ENCODE measurements around the gene ZSCAN30. TPM values are rescaled to one million over a fixed set of nuclear protein-coding genes. Genes with fewer than 3 reads are reported as not detected.

ZSCAN30 gene
- total and polyA plus RNA-seq, 3 experiments from 2014 or later, result 3.0 to 10.8 (median 8.9) TPM

DNA sequence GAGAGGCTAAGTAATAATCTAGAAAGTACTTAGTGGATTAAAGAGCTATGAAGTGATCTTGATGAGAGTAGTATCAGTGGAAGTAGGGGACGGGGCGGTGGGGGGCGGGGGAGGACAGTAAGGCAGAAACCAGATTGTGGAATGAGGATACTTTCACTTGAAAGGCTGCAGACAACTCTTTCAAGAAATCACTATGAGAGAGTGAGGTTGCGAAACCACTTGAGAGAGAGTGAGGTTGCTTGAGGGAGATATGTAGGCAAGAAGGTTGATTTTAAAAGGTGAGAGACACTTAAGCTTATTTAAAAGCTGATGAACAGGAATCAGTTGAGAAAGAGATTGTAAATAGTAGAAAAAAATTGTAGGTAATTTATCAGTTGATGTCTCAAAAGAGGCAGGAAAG, 45.4 kb downstream of the ZSCAN30 start:
- peaks cover 20 to 43% (median 41%) of the 10 kb centered on the region in 3 donors for H3K4me1 Mint-ChIP-seq
- H3K27ac ChIP-seq (ENCODE audit: low read depth, low read length), result no peak overlapping the region
- CTCF ChIA-PET, result interaction anchor here (1.0 to 1.6 kb wide), 2 partner anchors 12 to 101 kb away, joined by 3 read pairs; no protein-coding TSS in a partner anchor
- peaks cover 0 to 2% of the 10 kb centered on the region in 2 donors for H3K27me3 Mint-ChIP-seq
- H3K4me3 ChIP-seq (ENCODE audit: low read length), result no peak overlapping the region
- peaks cover 50% of the 10 kb centered on the region for H3K36me3 ChIP-seq (ENCODE audit: insufficient read depth, low read length)
- DNase-seq, result no peak
- H3K36me3 Mint-ChIP-seq, result peaks cover 45 to 76% (median 53%) of the 10 kb centered on the region in 3 donors
- H3K27me3 ChIP-seq (ENCODE audit: insufficient read depth, low read length, poor library complexity, severe bottlenecking), result no peaks in the 10 kb centered on the region
- peaks cover 0 to 4% (median 0%) of the 10 kb centered on the region in 5 donors for H3K9me3 Mint-ChIP-seq
- POLR2A ChIA-PET, result no interaction called here
- no peaks in the 10 kb centered on the region for H3K9me3 ChIP-seq (ENCODE audit: low read length)
- peaks cover 18% of the 10 kb centered on the region for H3K4me1 ChIP-seq (ENCODE audit: insufficient read depth, low read length)
- peak overlapping the region in 1 of 7 donors; percentile 21 for H3K4me3 Mint-ChIP-seq
- peak overlapping the region in 1 of 8 donors; percentile 7 for H3K27ac Mint-ChIP-seq

DNA sequence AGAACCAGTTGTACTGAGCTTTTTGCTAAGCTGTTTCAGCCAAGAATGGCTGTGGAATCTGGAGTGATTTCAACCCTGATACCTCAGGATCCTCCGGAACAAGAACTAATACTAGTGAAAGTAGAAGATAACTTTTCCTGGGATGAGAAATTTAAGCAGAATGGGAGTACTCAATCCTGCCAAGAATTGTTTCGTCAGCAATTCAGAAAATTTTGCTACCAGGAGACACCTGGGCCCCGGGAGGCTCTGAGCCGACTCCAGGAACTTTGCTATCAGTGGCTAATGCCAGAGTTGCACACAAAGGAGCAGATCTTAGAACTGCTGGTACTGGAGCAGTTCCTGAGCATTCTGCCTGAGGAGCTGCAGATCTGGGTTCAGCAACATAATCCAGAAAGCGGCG, 47.6 kb downstream of the ZSCAN30 start:
- Histone ChIP-seq H3K27me3 (ENCODE audit: insufficient read depth, low read length, poor library complexity, severe bottlenecking) (no peaks in the 10 kb centered on the region), H3K4me1 (ENCODE audit: insufficient read depth, low read length) (peaks cover 18% of the 10 kb centered on the region), H3K27ac (ENCODE audit: low read depth, low read length) (no peak overlapping the region), H3K9me3 (ENCODE audit: low read length) (no peaks in the 10 kb centered on the region), H3K36me3 (ENCODE audit: insufficient read depth, low read length) (peaks cover 47% of the 10 kb centered on the region), H3K4me3 (ENCODE audit: low read length) (no peak overlapping the region)
- Mint-ChIP-seq H3K27ac (peak overlapping the region in 6 of 8 donors; percentile 17 to 100 (median 84)), H3K27me3 (peaks cover 0 to 2% of the 10 kb centered on the region in 2 donors), H3K4me1 (peaks cover 20 to 43% (median 41%) of the 10 kb centered on the region in 3 donors), H3K36me3 (peaks cover 39 to 59% (median 40%) of the 10 kb centered on the region in 3 donors), H3K9me3 (peaks cover 0 to 4% (median 0%) of the 10 kb centered on the region in 5 donors), H3K4me3 (peak overlapping the region in 3 of 7 donors; percentile 97 to 100 (median 97))
- CTCF ChIA-PET, result interaction anchor here (0.7 kb wide), 1 partner anchor 12 kb away, joined by 3 read pairs; no protein-coding TSS in a partner anchor
- no peak for DNase-seq
- POLR2A ChIA-PET, result no interaction called here

DNA sequence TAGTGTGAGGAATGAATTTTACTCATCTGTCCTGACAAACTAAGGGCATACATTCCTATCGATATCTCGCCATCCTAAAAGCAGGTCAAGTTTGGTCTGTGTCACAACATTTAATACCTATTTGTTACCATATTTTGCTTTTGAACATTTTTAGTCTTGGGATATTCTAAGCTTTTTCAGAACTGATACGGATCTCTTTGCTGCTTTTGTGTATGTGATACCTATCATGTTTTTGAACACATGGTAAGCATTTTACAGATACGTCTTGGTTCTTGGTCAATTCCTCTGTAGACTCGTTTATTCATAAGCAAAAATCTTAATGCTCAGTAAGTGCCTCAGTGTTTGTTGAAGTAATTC, 48.6 kb downstream of the ZSCAN30 start:
- no peaks in the 10 kb centered on the region for H3K9me3 ChIP-seq (ENCODE audit: low read length)
- DNase-seq, result peak in 1 of 5 donors; percentile 13
- Mint-ChIP-seq H3K36me3 (peaks cover 31 to 49% (median 31%) of the 10 kb centered on the region in 3 donors), H3K27me3 (peaks cover 0 to 2% of the 10 kb centered on the region in 2 donors), H3K4me3 (peak overlapping the region; percentile 96 to 100 (median 97)), H3K4me1 (peaks cover 18 to 36% (median 35%) of the 10 kb centered on the region in 3 donors), H3K27ac (peak overlapping the region; percentile 97 to 100 (median 98)), H3K9me3 (peaks cover 0 to 4% (median 0%) of the 10 kb centered on the region in 5 donors)
- peak overlapping the region; percentile 91 for H3K4me3 ChIP-seq (ENCODE audit: low read length)
- ChIA-PET POLR2A (interaction anchor here (0.6 to 1.9 kb wide), 6 partner anchors 26 to 211 kb away, joined by 3 to 14 read pairs (median 4); partner anchors contain the start of genes MAPRE2, ZNF24 and ZSCAN30), CTCF (interaction anchor here (1.1 to 1.9 kb wide), 3 partner anchors 11 to 145 kb away, joined by 3 to 5 read pairs (median 4); no protein-coding TSS in a partner anchor)
- peak overlapping the region; percentile 97 for H3K27ac ChIP-seq (ENCODE audit: low read depth, low read length)
- no peaks in the 10 kb centered on the region for H3K27me3 ChIP-seq (ENCODE audit: insufficient read depth, low read length, poor library complexity, severe bottlenecking)
- H3K4me1 ChIP-seq (ENCODE audit: insufficient read depth, low read length), result peaks cover 18% of the 10 kb centered on the region
- peaks cover 37% of the 10 kb centered on the region for H3K36me3 ChIP-seq (ENCODE audit: insufficient read depth, low read length)

DNA sequence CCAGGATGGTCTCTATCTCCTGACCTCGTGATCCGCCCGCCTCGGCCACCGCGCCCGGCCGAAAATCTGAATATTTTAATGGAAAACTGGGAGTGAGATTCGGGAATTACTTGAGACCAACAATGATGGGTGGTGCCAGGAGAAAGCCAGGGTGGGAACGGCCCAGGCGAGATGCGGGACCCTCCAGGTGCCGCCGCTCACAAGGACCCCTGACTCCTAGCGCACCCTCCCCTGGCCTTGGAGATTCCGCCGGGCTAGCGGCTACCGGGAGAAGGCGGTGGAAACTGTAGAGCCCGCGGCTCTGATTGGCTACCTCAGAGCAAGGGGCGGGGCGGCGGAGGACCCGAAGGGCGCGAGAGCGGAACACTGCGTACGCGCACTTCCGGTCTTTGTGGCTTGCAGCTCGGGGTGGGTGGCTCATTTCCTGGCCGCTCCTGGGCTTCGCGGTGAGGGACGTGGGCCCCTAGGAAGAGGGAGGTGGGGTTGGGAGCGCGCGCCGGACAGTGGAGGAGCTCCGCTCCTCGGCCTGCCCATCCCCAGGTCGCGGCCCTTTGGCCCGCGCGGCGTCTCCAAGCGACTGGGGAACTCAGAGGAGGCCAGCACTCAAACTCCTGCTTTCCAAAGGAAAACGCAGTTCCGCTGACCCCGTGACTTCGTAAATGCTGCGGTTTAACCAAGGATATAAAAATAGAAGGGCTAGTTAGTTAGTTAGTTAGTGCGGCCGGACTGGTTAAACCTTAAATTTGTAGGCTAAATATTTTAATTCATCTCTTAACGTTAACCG, 49.2 kb downstream of the ZSCAN30 start, which contains the start of gene ZNF397:
TSS of gene ZNF397 (plus strand) at position 371 of the 784 bp plus-strand sequence. CDS start 1,437 bp downstream, outside the sequence.
- Histone ChIP-seq H3K4me1 (ENCODE audit: insufficient read depth, low read length) (peaks cover 18% of the 10 kb centered on the region), H3K27ac (ENCODE audit: low read depth, low read length) (peak within 1 kb of the TSS; percentile 97), H3K27me3 (ENCODE audit: insufficient read depth, low read length, poor library complexity, severe bottlenecking) (no peaks in the 10 kb centered on the region), H3K9me3 (ENCODE audit: low read length) (no peaks in the 10 kb centered on the region), H3K4me3 (ENCODE audit: low read length) (peak within 1 kb of the TSS; percentile 91), H3K36me3 (ENCODE audit: insufficient read depth, low read length) (peaks cover 34% of the 10 kb centered on the region)
- peaks cover 26 to 43% (median 26%) of the 10 kb centered on the region in 3 donors for H3K36me3 Mint-ChIP-seq
- POLR2A ChIA-PET, result interaction anchor here (0.6 to 1.9 kb wide), 9 partner anchors 26 to 732 kb away, joined by 3 to 14 read pairs (median 4); partner anchors contain the start of genes MAPRE2, ZNF24 and ZSCAN30
- H3K9me3 Mint-ChIP-seq, result peaks cover 0 to 4% (median 0%) of the 10 kb centered on the region in 5 donors
- H3K27me3 Mint-ChIP-seq, result peaks cover 0 to 2% of the 10 kb centered on the region in 2 donors
- CTCF ChIA-PET, result interaction anchor here (0.6 to 1.9 kb wide), 7 partner anchors 11 to 214 kb away, joined by 3 to 8 read pairs (median 4); partner anchors contain the start of gene ZNF24
- peak; percentile 91 to 97 (median 94) for DNase-seq
- peak within 1 kb of the TSS; percentile 96 to 100 (median 97) for H3K4me3 Mint-ChIP-seq
- peak within 1 kb of the TSS; percentile 97 to 100 (median 98) for H3K27ac Mint-ChIP-seq
- peaks cover 18 to 36% (median 35%) of the 10 kb centered on the region in 3 donors for H3K4me1 Mint-ChIP-seq

DNA sequence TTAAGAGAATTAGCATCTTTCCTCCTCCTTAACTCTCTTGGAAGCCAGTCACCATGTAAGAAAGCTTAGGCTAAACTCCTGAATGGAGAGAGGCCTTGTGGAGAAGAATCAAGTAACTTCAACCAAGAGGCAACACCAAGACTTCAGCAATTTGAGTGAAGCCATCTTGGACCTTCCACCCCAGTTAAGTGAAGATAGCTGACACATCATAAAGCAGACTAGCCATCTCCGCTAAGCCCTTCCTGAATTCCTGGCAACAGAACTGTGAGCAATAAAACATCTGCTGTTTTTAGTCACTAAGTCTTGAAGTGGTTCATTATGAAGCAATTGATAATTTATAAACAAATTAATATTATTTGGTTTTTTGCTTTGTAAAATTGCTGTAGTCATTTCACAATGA, 50.7 kb downstream of the ZSCAN30 start:
- peaks cover 11 to 28% (median 12%) of the 10 kb centered on the region in 3 donors for H3K36me3 Mint-ChIP-seq
- H3K4me3 ChIP-seq (ENCODE audit: low read length), result no peak overlapping the region
- H3K4me1 Mint-ChIP-seq, result peaks cover 16 to 32% (median 30%) of the 10 kb centered on the region in 3 donors
- ChIA-PET CTCF (interaction anchor here (1.4 to 1.9 kb wide), 3 partner anchors 116 to 213 kb away, joined by 4 to 8 read pairs (median 5); no protein-coding TSS in a partner anchor), POLR2A (interaction anchor here (1.9 kb wide), 1 partner anchor 105 kb away, joined by 10 read pairs; the partner anchor contains the start of gene ZNF24)
- no peak for DNase-seq
- no peaks in the 10 kb centered on the region for H3K27me3 ChIP-seq (ENCODE audit: insufficient read depth, low read length, poor library complexity, severe bottlenecking)
- no peaks in the 10 kb centered on the region for H3K9me3 ChIP-seq (ENCODE audit: low read length)
- peak overlapping the region in 2 of 7 donors; percentile 48 to 75 for H3K4me3 Mint-ChIP-seq
- peaks cover 0 to 2% of the 10 kb centered on the region in 2 donors for H3K27me3 Mint-ChIP-seq
- H3K27ac Mint-ChIP-seq, result peak overlapping the region in 5 of 8 donors; percentile 19 to 81 (median 57)
- no peak overlapping the region for H3K27ac ChIP-seq (ENCODE audit: low read depth, low read length)
- H3K4me1 ChIP-seq (ENCODE audit: insufficient read depth, low read length), result peaks cover 18% of the 10 kb centered on the region
- no peaks in the 10 kb centered on the region for H3K9me3 Mint-ChIP-seq
- H3K36me3 ChIP-seq (ENCODE audit: insufficient read depth, low read length), result peaks cover 21% of the 10 kb centered on the region

DNA sequence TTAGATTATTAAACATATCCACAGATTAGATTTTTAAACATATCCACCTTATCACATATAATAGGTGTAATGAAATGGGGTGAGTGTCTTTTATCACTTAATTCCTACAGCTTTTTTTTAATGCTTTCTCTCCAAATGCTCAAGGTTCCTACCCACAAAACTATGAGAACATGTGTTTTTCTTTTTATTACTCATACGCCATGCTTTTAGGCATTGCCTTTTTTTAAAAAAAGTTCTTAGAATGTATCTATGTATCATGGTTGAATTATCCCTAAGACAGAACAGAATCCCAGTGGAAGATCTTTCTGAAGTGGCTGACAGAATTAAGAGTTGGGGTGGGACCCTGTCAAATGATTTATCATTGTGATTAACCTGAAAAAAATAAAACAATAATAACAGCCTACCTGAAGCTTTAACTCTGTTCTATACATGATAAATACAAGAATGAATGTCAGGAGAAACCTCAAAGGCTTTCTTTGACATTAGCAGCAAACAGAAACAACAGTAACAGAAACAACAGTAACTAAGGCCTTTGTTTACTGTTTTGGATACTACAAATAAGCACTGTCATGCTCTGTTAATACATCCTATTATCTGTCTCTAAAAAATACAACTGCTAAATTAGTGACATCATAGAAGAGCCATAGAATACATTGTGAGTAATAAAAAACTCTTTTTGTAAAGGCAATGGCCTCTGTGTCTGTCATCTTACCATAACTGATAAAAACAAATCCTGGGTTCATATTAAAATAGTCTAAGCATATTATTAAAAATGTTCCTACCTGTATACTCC, 53.3 kb downstream of the ZSCAN30 start:
- POLR2A ChIA-PET, result no interaction called here
- DNase-seq, result no peak
- no peaks in the 10 kb centered on the region for H3K9me3 ChIP-seq (ENCODE audit: low read length)
- H3K27me3 ChIP-seq (ENCODE audit: insufficient read depth, low read length, poor library complexity, severe bottlenecking), result no peaks in the 10 kb centered on the region
- Mint-ChIP-seq H3K9me3 (no peaks in the 10 kb centered on the region), H3K36me3 (peaks cover 0 to 6% (median 0%) of the 10 kb centered on the region in 3 donors), H3K4me1 (peaks cover 4 to 10% (median 7%) of the 10 kb centered on the region in 3 donors), H3K4me3 (no peak overlapping the region), H3K27ac (no peak overlapping the region), H3K27me3 (peaks cover 0 to 5% of the 10 kb centered on the region in 2 donors)
- peaks cover 4% of the 10 kb centered on the region for H3K4me1 ChIP-seq (ENCODE audit: insufficient read depth, low read length)
- H3K27ac ChIP-seq (ENCODE audit: low read depth, low read length), result no peak overlapping the region
- CTCF ChIA-PET, result no interaction called here
- H3K4me3 ChIP-seq (ENCODE audit: low read length), result no peak overlapping the region
- no peaks in the 10 kb centered on the region for H3K36me3 ChIP-seq (ENCODE audit: insufficient read depth, low read length)

DNA sequence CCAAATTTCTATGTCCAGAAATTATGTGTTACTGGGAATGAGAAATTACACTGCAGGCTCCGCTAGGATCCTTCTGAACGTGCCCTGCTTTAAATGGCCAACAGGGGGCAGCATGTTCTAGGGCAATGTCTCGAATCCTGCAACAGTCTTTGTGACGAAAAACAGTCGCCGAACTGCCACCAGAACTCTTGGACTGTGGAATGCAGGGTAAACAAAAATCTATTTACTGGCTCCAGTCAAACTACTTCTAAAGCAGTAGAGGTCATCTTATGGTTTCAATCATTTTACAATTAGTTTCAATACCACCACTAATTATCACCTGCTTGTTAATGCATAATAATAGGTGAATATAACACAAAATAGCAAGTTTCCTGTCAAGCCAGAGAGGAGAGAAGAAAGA, 59.0 kb downstream of the ZSCAN30 start:
- H3K27me3 Mint-ChIP-seq, result peaks cover 2 to 6% of the 10 kb centered on the region in 2 donors
- Histone ChIP-seq H3K9me3 (ENCODE audit: low read length) (no peaks in the 10 kb centered on the region), H3K27ac (ENCODE audit: low read depth, low read length) (no peak overlapping the region), H3K4me1 (ENCODE audit: insufficient read depth, low read length) (no peaks in the 10 kb centered on the region), H3K4me3 (ENCODE audit: low read length) (peak overlapping the region; percentile 44), H3K36me3 (ENCODE audit: insufficient read depth, low read length) (no peaks in the 10 kb centered on the region), H3K27me3 (ENCODE audit: insufficient read depth, low read length, poor library complexity, severe bottlenecking) (no peaks in the 10 kb centered on the region)
- ChIA-PET CTCF (interaction anchor here (0.7 to 4.2 kb wide), 13 partner anchors 10 to 206 kb away, joined by 3 to 46 read pairs (median 3); partner anchors contain the start of genes ZNF24 and ZNF397), POLR2A (no interaction called here)
- H3K4me1 Mint-ChIP-seq, result peaks cover 3 to 4% (median 4%) of the 10 kb centered on the region in 3 donors
- H3K27ac Mint-ChIP-seq, result peak overlapping the region in 2 of 8 donors; percentile 9 to 22
- H3K9me3 Mint-ChIP-seq, result no peaks in the 10 kb centered on the region
- H3K36me3 Mint-ChIP-seq, result no peaks in the 10 kb centered on the region
- peak; percentile 61 to 84 (median 72) for DNase-seq
- H3K4me3 Mint-ChIP-seq, result peak overlapping the region in 6 of 7 donors; percentile 17 to 68 (median 30)
